ENCODE data around the gene KSR2.

DNA sequence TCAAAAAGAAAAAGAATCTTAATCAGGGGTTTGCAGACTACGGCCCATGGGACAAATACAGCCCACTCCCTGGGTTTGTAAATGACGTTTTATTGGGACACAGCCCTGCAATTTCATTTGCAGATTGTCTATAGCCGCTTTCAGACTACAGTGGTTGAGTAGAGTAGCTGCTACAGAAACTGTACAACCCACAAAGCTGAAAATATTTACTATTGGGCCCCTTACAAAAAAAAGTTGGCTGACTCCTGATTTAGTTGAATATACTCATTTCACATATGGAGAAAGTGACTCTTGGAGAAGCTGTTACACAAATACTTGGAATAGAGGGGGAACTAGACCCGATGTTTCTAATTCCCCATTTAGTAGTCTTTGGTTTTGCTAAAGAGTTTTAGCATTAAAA is 444.8 kb downstream of the KSR2 start:
- TF ChIP-seq POLR2AphosphoS5 (IDR thresholded peaks at IDR 0.05; ENCODE audit: low read depth, low read length): no peak
- no peak for TF ChIP-seq TAF1 (IDR thresholded peaks at IDR 0.05; ENCODE audit: low read depth, low read length)
- TF ChIP-seq POLR2A (IDR thresholded peaks at IDR 0.05; ENCODE audit: low read depth, low read length): no peak
- no peak for TF ChIP-seq SPI1 (IDR thresholded peaks at IDR 0.05; ENCODE audit: low read depth, low read length)

All from GM12891 (cell line).